PC-9 (cell line): ENCODE results near the gene CDKN2C.

ENCODE experiments used
- CTCF ChIP-seq: fragments of 200-600 bp; sonication (generic); conservative IDR thresholded peaks from 2 replicates; pipeline ENCODE4 v1.6.1; 2017; ENCODE audit warnings: mixed run types, antibody characterized with exemption, mild to moderate bottlenecking, moderate library complexity
- EZH2 ChIP-seq: fragments of 200-600 bp; sonication (generic); IDR thresholded peaks from 2 replicates; pipeline ENCODE4 v1.8.0; 2017; ENCODE audit warnings: antibody characterized with exemption, low read depth

- TF ChIP-seq CTCF: no peak
- no peak for TF ChIP-seq EZH2
Observed at GRCh38 chr1:50973255-50973654, 3.2 kb downstream of the CDKN2C start.
